ENCODE data around the gene ANXA2.

Gene ANXA2

DNA sequence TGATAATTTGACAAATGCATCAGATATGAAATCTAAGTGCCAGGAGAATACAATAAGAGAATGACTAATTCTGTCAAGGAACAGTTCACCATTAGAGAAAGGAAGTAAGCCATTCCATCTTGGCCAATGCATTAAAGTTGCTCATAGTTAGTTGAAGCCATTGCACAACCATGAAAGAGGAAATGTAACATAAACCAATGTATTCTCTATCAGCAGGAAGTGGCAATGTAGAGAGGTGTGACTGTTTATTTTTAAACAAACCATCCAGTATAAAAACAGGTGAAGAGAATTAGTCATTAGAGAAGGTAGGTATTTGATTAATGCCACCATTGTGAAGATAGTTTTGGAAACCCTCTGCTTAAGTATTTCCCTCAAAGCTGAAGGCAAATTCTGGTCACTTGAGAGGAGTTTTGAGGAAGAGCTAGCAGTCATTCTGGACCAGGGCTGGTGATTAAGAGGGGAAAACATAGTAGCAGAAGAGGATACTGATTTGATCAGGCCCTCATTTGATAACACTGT, 10.7 kb upstream of the ANXA2 start:
- Histone ChIP-seq H4K20me1 (ENCODE audit: insufficient read depth, low read length, poor library complexity, severe bottlenecking) (no peaks in the 10 kb centered on the region), H2AFZ (ENCODE audit: low read length) (peak overlapping the region; percentile 87), H3K4me3 (ENCODE audit: low read length, poor library complexity, severe bottlenecking) (no peak overlapping the region), H3F3A (ENCODE audit: low read depth) (no peaks in the 10 kb centered on the region), H3K27me3 (ENCODE audit: insufficient read depth, low read length, poor library complexity, severe bottlenecking) (no peaks in the 10 kb centered on the region), H3K9me2 (replicated peaks; ENCODE audit: low read depth, low read length) (no peaks in the 10 kb centered on the region), H3K79me2 (ENCODE audit: insufficient read depth, low read length) (no peaks in the 10 kb centered on the region), H3K9ac (ENCODE audit: low read depth, low read length, poor library complexity, severe bottlenecking) (no peak overlapping the region), H3K4me2 (ENCODE audit: low read depth, low read length, poor library complexity, severe bottlenecking) (peak overlapping the region; percentile 43), H3K4me1 (ENCODE audit: insufficient read depth, low read length, poor library complexity, severe bottlenecking) (peaks cover 14% of the 10 kb centered on the region), H3K9me3 (ENCODE audit: insufficient read depth, low read depth, low read length) (no peaks in the 10 kb centered on the region), H3K36me3 (ENCODE audit: insufficient read depth, low read length) (no peaks in the 10 kb centered on the region)
- TF ChIP-seq EZH2phosphoT487 (IDR thresholded peaks at IDR 0.05; ENCODE audit: borderline replicate concordance) = no peak
- TF ChIP-seq, protein P1, sequence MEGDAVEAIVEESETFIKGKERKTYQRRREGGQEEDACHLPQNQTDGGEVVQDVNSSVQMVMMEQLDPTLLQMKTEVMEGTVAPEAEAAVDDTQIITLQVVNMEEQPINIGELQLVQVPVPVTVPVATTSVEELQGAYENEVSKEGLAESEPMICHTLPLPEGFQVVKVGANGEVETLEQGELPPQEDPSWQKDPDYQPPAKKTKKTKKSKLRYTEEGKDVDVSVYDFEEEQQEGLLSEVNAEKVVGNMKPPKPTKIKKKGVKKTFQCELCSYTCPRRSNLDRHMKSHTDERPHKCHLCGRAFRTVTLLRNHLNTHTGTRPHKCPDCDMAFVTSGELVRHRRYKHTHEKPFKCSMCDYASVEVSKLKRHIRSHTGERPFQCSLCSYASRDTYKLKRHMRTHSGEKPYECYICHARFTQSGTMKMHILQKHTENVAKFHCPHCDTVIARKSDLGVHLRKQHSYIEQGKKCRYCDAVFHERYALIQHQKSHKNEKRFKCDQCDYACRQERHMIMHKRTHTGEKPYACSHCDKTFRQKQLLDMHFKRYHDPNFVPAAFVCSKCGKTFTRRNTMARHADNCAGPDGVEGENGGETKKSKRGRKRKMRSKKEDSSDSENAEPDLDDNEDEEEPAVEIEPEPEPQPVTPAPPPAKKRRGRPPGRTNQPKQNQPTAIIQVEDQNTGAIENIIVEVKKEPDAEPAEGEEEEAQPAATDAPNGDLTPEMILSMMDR (conservative IDR thresholded peaks at IDR 0.05; ENCODE audit: low read length) = no peak

DNA sequence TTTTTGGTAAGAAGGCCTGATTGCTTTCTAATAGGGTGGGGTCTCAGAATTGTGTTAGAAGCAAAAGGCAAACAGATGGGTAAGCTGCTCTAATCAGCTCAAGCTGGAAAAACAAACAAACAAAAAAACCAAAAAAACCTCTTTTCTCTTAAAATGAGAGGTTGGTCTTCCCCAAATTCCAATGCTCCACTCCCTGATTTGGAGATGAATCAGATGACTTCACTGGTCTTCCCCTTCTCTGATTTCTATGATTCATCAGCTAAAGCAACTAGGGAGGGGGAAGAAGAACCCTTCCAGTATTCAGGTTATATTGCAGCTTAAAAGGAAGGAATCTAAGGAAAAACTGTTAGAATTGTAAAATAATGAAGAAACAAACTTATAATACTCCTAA, 9.6 kb upstream of the ANXA2 start:
- Histone ChIP-seq H3K36me3 (ENCODE audit: insufficient read depth, low read length) (no peaks in the 10 kb centered on the region), H3K4me2 (ENCODE audit: low read depth, low read length, poor library complexity, severe bottlenecking) (no peak overlapping the region), H4K20me1 (ENCODE audit: insufficient read depth, low read length, poor library complexity, severe bottlenecking) (no peaks in the 10 kb centered on the region), H3F3A (ENCODE audit: low read depth) (no peaks in the 10 kb centered on the region), H3K79me2 (ENCODE audit: insufficient read depth, low read length) (no peaks in the 10 kb centered on the region), H3K9ac (ENCODE audit: low read depth, low read length, poor library complexity, severe bottlenecking) (no peak overlapping the region), H3K9me3 (ENCODE audit: insufficient read depth, low read depth, low read length) (no peaks in the 10 kb centered on the region), H3K27me3 (ENCODE audit: insufficient read depth, low read length, poor library complexity, severe bottlenecking) (no peaks in the 10 kb centered on the region), H3K4me1 (ENCODE audit: insufficient read depth, low read length, poor library complexity, severe bottlenecking) (peaks cover 14% of the 10 kb centered on the region), H2AFZ (ENCODE audit: low read length) (no peak overlapping the region), H3K4me3 (ENCODE audit: low read length, poor library complexity, severe bottlenecking) (no peak overlapping the region), H3K9me2 (replicated peaks; ENCODE audit: low read depth, low read length) (no peaks in the 10 kb centered on the region)
- TF ChIP-seq, protein P1 (conservative IDR thresholded peaks at IDR 0.05; ENCODE audit: low read length) = no peak
- TF ChIP-seq EZH2phosphoT487 (IDR thresholded peaks at IDR 0.05; ENCODE audit: borderline replicate concordance) = no peak

DNA sequence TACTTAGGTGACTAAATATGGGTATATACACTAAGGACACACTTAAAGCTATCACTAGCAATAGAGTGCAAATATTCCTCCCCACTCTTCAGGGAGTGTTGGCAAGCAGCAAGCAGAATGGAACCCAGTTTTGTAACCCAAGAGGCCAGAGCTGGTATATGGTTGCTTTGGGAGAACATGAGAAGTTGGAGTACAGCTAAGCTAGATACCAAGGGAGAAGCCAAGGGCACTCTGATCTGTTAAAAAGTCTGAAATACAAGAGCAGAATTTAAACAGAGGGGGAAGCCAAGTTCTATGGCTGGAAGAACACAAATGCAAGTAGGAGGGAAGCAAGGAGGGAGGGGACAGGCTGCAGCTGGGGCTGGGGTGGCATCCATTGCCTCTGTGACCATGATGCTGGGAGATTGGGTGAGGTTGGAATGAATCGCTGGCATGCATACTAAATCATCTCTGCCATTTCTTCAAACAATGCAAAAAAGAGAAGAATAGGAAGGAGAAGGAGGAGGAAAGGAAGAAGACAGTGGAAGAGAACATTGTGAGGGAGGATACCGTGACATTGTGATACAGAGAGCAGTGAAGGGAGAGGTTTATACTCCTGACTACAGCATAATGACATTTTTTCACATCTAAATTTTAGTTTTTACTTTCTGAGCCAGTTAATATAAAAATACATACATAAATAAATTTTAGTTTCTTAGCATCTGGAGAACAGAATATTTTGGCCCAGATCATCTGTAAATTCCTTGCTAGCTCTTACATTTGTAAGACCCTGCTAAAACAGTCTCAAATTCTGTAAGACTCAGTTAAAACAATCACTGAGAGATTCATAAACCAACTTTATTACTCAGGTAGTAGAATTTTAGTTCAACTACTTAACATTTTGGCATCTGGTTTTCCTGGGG, 9.0 kb upstream of the ANXA2 start:
- Histone ChIP-seq H3K9me2 (replicated peaks; ENCODE audit: low read depth, low read length) (no peaks in the 10 kb centered on the region), H3K9ac (ENCODE audit: low read depth, low read length, poor library complexity, severe bottlenecking) (no peak overlapping the region), H3K9me3 (ENCODE audit: insufficient read depth, low read depth, low read length) (no peaks in the 10 kb centered on the region), H3F3A (ENCODE audit: low read depth) (no peaks in the 10 kb centered on the region), H2AFZ (ENCODE audit: low read length) (no peak overlapping the region), H3K27me3 (ENCODE audit: insufficient read depth, low read length, poor library complexity, severe bottlenecking) (no peaks in the 10 kb centered on the region), H3K79me2 (ENCODE audit: insufficient read depth, low read length) (no peaks in the 10 kb centered on the region), H3K4me1 (ENCODE audit: insufficient read depth, low read length, poor library complexity, severe bottlenecking) (peaks cover 14% of the 10 kb centered on the region), H3K4me2 (ENCODE audit: low read depth, low read length, poor library complexity, severe bottlenecking) (no peak overlapping the region), H4K20me1 (ENCODE audit: insufficient read depth, low read length, poor library complexity, severe bottlenecking) (no peaks in the 10 kb centered on the region), H3K36me3 (ENCODE audit: insufficient read depth, low read length) (no peaks in the 10 kb centered on the region), H3K4me3 (ENCODE audit: low read length, poor library complexity, severe bottlenecking) (no peak overlapping the region)
- TF ChIP-seq, protein P1 (conservative IDR thresholded peaks at IDR 0.05; ENCODE audit: low read length) = no peak
- TF ChIP-seq EZH2phosphoT487 (IDR thresholded peaks at IDR 0.05; ENCODE audit: borderline replicate concordance) = no peak

Measured in Loucy (cell line).